Activated B cell treated with CpG ODN at 0.5 μM for 24 hours (primary cell): Measurements from ENCODE around the gene SORL1. TPM values are rescaled to one million over a fixed set of nuclear protein-coding genes. Genes with fewer than 3 reads are reported as not detected.

ENCODE experiments used
- ATAC-seq: fragments of 200-7000 bp; cut with Tn5 transposase; one replicate; pipeline ENCODE4 v1.10.0; 2021; ENCODE audit warnings: low read depth, mild to moderate bottlenecking, moderate library complexity
- CTCF ChIA-PET: fragments of 350-600 bp; sonication (Branson Sonifier 250); formaldehyde crosslinking; loops from one replicate; lab custom pipeline; 2021; ENCODE audit warnings: antibody characterized with exemption; lab: Charles Lee
- POLR2A ChIA-PET: fragments of 350-600 bp; sonication (Branson Sonifier 250); formaldehyde crosslinking; loops from one replicate; lab custom pipeline; 2021; ENCODE audit warnings: antibody characterized with exemption; lab: Charles Lee
- DNase-seq: peaks from one replicate; pipeline ENCODE4 v3.0.0; 2022
- H3K27ac Mint-ChIP-seq: one replicate; pipeline ENCODE4 v1.8.0; 2020; ENCODE audit warnings: mixed read lengths
- H3K27me3 Mint-ChIP-seq: one replicate; pipeline ENCODE4 v1.8.0; 2021; ENCODE audit warnings: mixed read lengths
- H3K36me3 Mint-ChIP-seq: one replicate; pipeline ENCODE4 v1.8.0; 2021; ENCODE audit warnings: low read depth, mixed read lengths
- H3K4me1 Mint-ChIP-seq: one replicate; pipeline ENCODE4 v1.8.0; 2021; ENCODE audit warnings: mixed read lengths
- H3K4me3 Mint-ChIP-seq: one replicate; pipeline ENCODE4 v1.8.0; 2020; ENCODE audit warnings: mild to moderate bottlenecking, mixed read lengths
- H3K9me3 Mint-ChIP-seq: one replicate; pipeline ENCODE4 v1.8.0; 2020; ENCODE audit warnings: mixed read lengths
- intact Hi-C: fragments of 100-400 bp; cut with micrococcal nuclease; formaldehyde crosslinking; loops from one replicate; pipeline ENCODE4 v1.15.1; 2024
- total RNA-seq: library from RNA; stranded (reverse); gene quantifications from 2 replicates; pipeline ENCODE4 v1.2.3, GENCODE V29; 2022
- TF ChIP-seq, protein P1 (sequence below): fragments of 200-600 bp; IDR thresholded peaks from one replicate; pipeline ENCODE4 v1.8.0; 2022; ENCODE audit warnings: antibody characterized with exemption, mild to moderate bottlenecking

Gene SORL1
- total RNA-seq, 1 donor from 2014 or later, result 180 TPM

GRCh38 chr11:121649798-121650197, 197.7 kb downstream of the SORL1 start:
- intact Hi-C loops, result no loop called here
- ChIA-PET POLR2A (no interaction called here), CTCF (no interaction called here)
- H3K27me3 Mint-ChIP-seq, result peaks cover 4% of the 10 kb centered on the region
- TF ChIP-seq, protein P1, sequence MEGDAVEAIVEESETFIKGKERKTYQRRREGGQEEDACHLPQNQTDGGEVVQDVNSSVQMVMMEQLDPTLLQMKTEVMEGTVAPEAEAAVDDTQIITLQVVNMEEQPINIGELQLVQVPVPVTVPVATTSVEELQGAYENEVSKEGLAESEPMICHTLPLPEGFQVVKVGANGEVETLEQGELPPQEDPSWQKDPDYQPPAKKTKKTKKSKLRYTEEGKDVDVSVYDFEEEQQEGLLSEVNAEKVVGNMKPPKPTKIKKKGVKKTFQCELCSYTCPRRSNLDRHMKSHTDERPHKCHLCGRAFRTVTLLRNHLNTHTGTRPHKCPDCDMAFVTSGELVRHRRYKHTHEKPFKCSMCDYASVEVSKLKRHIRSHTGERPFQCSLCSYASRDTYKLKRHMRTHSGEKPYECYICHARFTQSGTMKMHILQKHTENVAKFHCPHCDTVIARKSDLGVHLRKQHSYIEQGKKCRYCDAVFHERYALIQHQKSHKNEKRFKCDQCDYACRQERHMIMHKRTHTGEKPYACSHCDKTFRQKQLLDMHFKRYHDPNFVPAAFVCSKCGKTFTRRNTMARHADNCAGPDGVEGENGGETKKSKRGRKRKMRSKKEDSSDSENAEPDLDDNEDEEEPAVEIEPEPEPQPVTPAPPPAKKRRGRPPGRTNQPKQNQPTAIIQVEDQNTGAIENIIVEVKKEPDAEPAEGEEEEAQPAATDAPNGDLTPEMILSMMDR, result no peak
- H3K27ac Mint-ChIP-seq, result no peak overlapping the region
- no peak for ATAC-seq
- H3K9me3 Mint-ChIP-seq, result no peaks in the 10 kb centered on the region
- H3K4me3 Mint-ChIP-seq, result no peak overlapping the region
- no peaks in the 10 kb centered on the region for H3K36me3 Mint-ChIP-seq
- no peak for DNase-seq
- H3K4me1 Mint-ChIP-seq, result no peaks in the 10 kb centered on the region

- H3K9me3 Mint-ChIP-seq, result no peaks in the 10 kb centered on the region
- DNase-seq (no peak), ATAC-seq (no peak)
- POLR2A ChIA-PET, result no interaction called here
- H3K4me3 Mint-ChIP-seq, result no peak overlapping the region
- TF ChIP-seq, protein P1, result no peak
- intact Hi-C loops, result no loop called here
- peaks cover 4% of the 10 kb centered on the region for H3K4me1 Mint-ChIP-seq
- no peak overlapping the region for H3K27ac Mint-ChIP-seq
- peaks cover 4% of the 10 kb centered on the region for H3K27me3 Mint-ChIP-seq
- H3K36me3 Mint-ChIP-seq, result no peaks in the 10 kb centered on the region
- CTCF ChIA-PET, result no interaction called here
Measured at GRCh38 chr11:121650351-121651256, 198.5 kb downstream of the SORL1 start.

- POLR2A ChIA-PET, result no interaction called here
- Mint-ChIP-seq H3K36me3 (no peaks in the 10 kb centered on the region), H3K27me3 (peaks cover 4% of the 10 kb centered on the region), H3K4me1 (peaks cover 9% of the 10 kb centered on the region), H3K9me3 (no peaks in the 10 kb centered on the region), H3K4me3 (no peak overlapping the region), H3K27ac (no peak overlapping the region)
- intact Hi-C loops, result no loop called here
- ATAC-seq (no peak), DNase-seq (no peak)
- TF ChIP-seq, protein P1, result no peak
- CTCF ChIA-PET, result no interaction called here
Measured at GRCh38 chr11:121651257-121651605, 199.1 kb downstream of the SORL1 start.

- POLR2A ChIA-PET, result no interaction called here
- Mint-ChIP-seq H3K4me3 (no peak overlapping the region), H3K27ac (no peak overlapping the region)
Measured at GRCh38 chr11:121652971-121653370, 200.9 kb downstream of the SORL1 start.

More at GRCh38 chr11:121652971-121653370, 200.9 kb downstream of the SORL1 start:
- no peaks in the 10 kb centered on the region for H3K9me3 Mint-ChIP-seq
- no peaks in the 10 kb centered on the region for H3K36me3 Mint-ChIP-seq
- TF ChIP-seq, protein P1, result no peak
- H3K4me1 Mint-ChIP-seq, result peaks cover 9% of the 10 kb centered on the region
- DNase-seq, result no peak
- peaks cover 4% of the 10 kb centered on the region for H3K27me3 Mint-ChIP-seq
- intact Hi-C loops, result no loop called here
- no peak for ATAC-seq
- CTCF ChIA-PET, result interaction anchor here (1.0 to 3.8 kb wide), 2 partner anchors 550 to 854 kb away, joined by 3 to 24 read pairs; no protein-coding TSS in a partner anchor
